ENCODE data around the gene GRK5.

The GRK5 gene

GRCh38 chr10:119282446-119282845 lies 75.1 kb downstream of the GRK5 start:
- H3K23ac ChIP-seq (ENCODE audit: low read length): no peak overlapping the region
- WGBS (ENCODE audit: extremely low coverage, insufficient coverage, insufficient read length): no CpG with 5 or more reads among the region's 9 CpGs
- no peak overlapping the region for H3K4me2 ChIP-seq (ENCODE audit: low read length)
- H2AFZ ChIP-seq (ENCODE audit: insufficient read depth, low read length, poor library complexity): no peak overlapping the region
- H3K18ac ChIP-seq (ENCODE audit: low read length): no peak overlapping the region
- H3K27me3 ChIP-seq (ENCODE audit: insufficient read depth, low read length): no peaks in the 10 kb centered on the region
- no peak overlapping the region for H2BK12ac ChIP-seq (ENCODE audit: low read length)
- H3K79me2 ChIP-seq (ENCODE audit: control insufficient read depth, insufficient read depth, low read length, poor library complexity): no peaks in the 10 kb centered on the region
- no peak overlapping the region for H2BK120ac ChIP-seq (ENCODE audit: insufficient read depth, low read length, poor library complexity)
- H3K36me3 ChIP-seq (ENCODE audit: control insufficient read depth in 1 of 2, insufficient read depth in 2 of 2, low read length in 2 of 2): no peaks in the 10 kb centered on the region
- H2AK5ac ChIP-seq (ENCODE audit: low read length): no peak overlapping the region
- H3K9ac ChIP-seq (ENCODE audit: low read length): no peak overlapping the region
- peak overlapping the region; percentile 5 for H3K14ac ChIP-seq (ENCODE audit: low read length)
- H3K4ac ChIP-seq (ENCODE audit: low read depth, low read length): no peak overlapping the region
- H4K8ac ChIP-seq (ENCODE audit: low read depth, low read length): no peak overlapping the region
- H3K79me1 ChIP-seq (ENCODE audit: low read length): no peaks in the 10 kb centered on the region
- no peak overlapping the region for H3K4me3 ChIP-seq (ENCODE audit: low read depth, low read length)
- no peak overlapping the region for H4K12ac ChIP-seq (ENCODE audit: low read depth, low read length)
- H2BK5ac ChIP-seq (ENCODE audit: low read depth, low read length, poor library complexity): no peak overlapping the region
- no peak overlapping the region for H3K27ac ChIP-seq (ENCODE audit: low read depth, low read length)
- DNase-seq: no peak
- H3K9me3 ChIP-seq (ENCODE audit: insufficient read depth, low read depth, low read length): no peaks in the 10 kb centered on the region
- H3K4me1 ChIP-seq (ENCODE audit: control insufficient read depth in 1 of 2, insufficient read depth in 2 of 2, low read length in 2 of 2): no peaks in the 10 kb centered on the region
- no peak overlapping the region for H4K91ac ChIP-seq (ENCODE audit: low read depth, low read length)

- H3K79me1 ChIP-seq (ENCODE audit: low read length): no peaks in the 10 kb centered on the region
- H2BK12ac ChIP-seq (ENCODE audit: low read length): no peak overlapping the region
- no peak overlapping the region for H2BK5ac ChIP-seq (ENCODE audit: low read depth, low read length, poor library complexity)
- WGBS (ENCODE audit: extremely low coverage, insufficient coverage, insufficient read length): no CpG with 5 or more reads among the region's 5 CpGs
- H4K8ac ChIP-seq (ENCODE audit: low read depth, low read length): no peak overlapping the region
- H3K14ac ChIP-seq (ENCODE audit: low read length): no peak overlapping the region
- H3K4me1 ChIP-seq (ENCODE audit: control insufficient read depth in 1 of 2, insufficient read depth in 2 of 2, low read length in 2 of 2): peaks cover 0 to under 1% of the 10 kb centered on the region in 2 experiments
- no peaks in the 10 kb centered on the region for H3K27me3 ChIP-seq (ENCODE audit: insufficient read depth, low read length)
- no peak overlapping the region for H3K4ac ChIP-seq (ENCODE audit: low read depth, low read length)
- H2BK120ac ChIP-seq (ENCODE audit: insufficient read depth, low read length, poor library complexity): no peak overlapping the region
- no peak overlapping the region for H3K18ac ChIP-seq (ENCODE audit: low read length)
- DNase-seq: no peak
- H2AK5ac ChIP-seq (ENCODE audit: low read length): no peak overlapping the region
- no peaks in the 10 kb centered on the region for H3K9me3 ChIP-seq (ENCODE audit: insufficient read depth, low read depth, low read length)
- no peak overlapping the region for H4K91ac ChIP-seq (ENCODE audit: low read depth, low read length)
- no peak overlapping the region for H4K12ac ChIP-seq (ENCODE audit: low read depth, low read length)
- H3K23ac ChIP-seq (ENCODE audit: low read length): no peak overlapping the region
- H3K36me3 ChIP-seq (ENCODE audit: control insufficient read depth in 1 of 2, insufficient read depth in 2 of 2, low read length in 2 of 2): no peaks in the 10 kb centered on the region
- H3K27ac ChIP-seq (ENCODE audit: low read depth, low read length): no peak overlapping the region
- no peak overlapping the region for H2AFZ ChIP-seq (ENCODE audit: insufficient read depth, low read length, poor library complexity)
- H3K4me2 ChIP-seq (ENCODE audit: low read length): no peak overlapping the region
- no peaks in the 10 kb centered on the region for H3K79me2 ChIP-seq (ENCODE audit: control insufficient read depth, insufficient read depth, low read length, poor library complexity)
- no peak overlapping the region for H3K4me3 ChIP-seq (ENCODE audit: low read depth, low read length)
- no peak overlapping the region for H3K9ac ChIP-seq (ENCODE audit: low read length)
Measured at GRCh38 chr10:119283387-119283786, 76.0 kb downstream of the GRK5 start.

GRCh38 chr10:119283818-119284217 lies 76.4 kb downstream of the GRK5 start:
- H3K4me3 ChIP-seq (ENCODE audit: low read depth, low read length): no peak overlapping the region
- H4K8ac ChIP-seq (ENCODE audit: low read depth, low read length): no peak overlapping the region
- no peak overlapping the region for H3K23ac ChIP-seq (ENCODE audit: low read length)
- no peak overlapping the region for H4K12ac ChIP-seq (ENCODE audit: low read depth, low read length)
- no peak overlapping the region for H3K4me2 ChIP-seq (ENCODE audit: low read length)
- H3K79me1 ChIP-seq (ENCODE audit: low read length): no peaks in the 10 kb centered on the region
- H3K4ac ChIP-seq (ENCODE audit: low read depth, low read length): no peak overlapping the region
- no peak overlapping the region for H2BK5ac ChIP-seq (ENCODE audit: low read depth, low read length, poor library complexity)
- DNase-seq: no peak
- H2BK12ac ChIP-seq (ENCODE audit: low read length): no peak overlapping the region
- H3K14ac ChIP-seq (ENCODE audit: low read length): no peak overlapping the region
- H2AFZ ChIP-seq (ENCODE audit: insufficient read depth, low read length, poor library complexity): no peak overlapping the region
- H3K9me3 ChIP-seq (ENCODE audit: insufficient read depth, low read depth, low read length): no peaks in the 10 kb centered on the region
- H4K91ac ChIP-seq (ENCODE audit: low read depth, low read length): no peak overlapping the region
- H3K79me2 ChIP-seq (ENCODE audit: control insufficient read depth, insufficient read depth, low read length, poor library complexity): no peaks in the 10 kb centered on the region
- H3K18ac ChIP-seq (ENCODE audit: low read length): no peak overlapping the region
- H3K4me1 ChIP-seq (ENCODE audit: control insufficient read depth in 1 of 2, insufficient read depth in 2 of 2, low read length in 2 of 2): peaks cover 0 to 4% of the 10 kb centered on the region in 2 experiments
- WGBS (ENCODE audit: extremely low coverage, insufficient coverage, insufficient read length): no CpG with 5 or more reads among the region's 5 CpGs
- H3K27ac ChIP-seq (ENCODE audit: low read depth, low read length): no peak overlapping the region
- H2BK120ac ChIP-seq (ENCODE audit: insufficient read depth, low read length, poor library complexity): no peak overlapping the region
- H3K27me3 ChIP-seq (ENCODE audit: insufficient read depth, low read length): no peaks in the 10 kb centered on the region
- no peak overlapping the region for H3K9ac ChIP-seq (ENCODE audit: low read length)
- H2AK5ac ChIP-seq (ENCODE audit: low read length): no peak overlapping the region
- H3K36me3 ChIP-seq (ENCODE audit: control insufficient read depth in 1 of 2, insufficient read depth in 2 of 2, low read length in 2 of 2): no peaks in the 10 kb centered on the region

- H4K91ac ChIP-seq (ENCODE audit: low read depth, low read length): no peak overlapping the region
- H3K4me2 ChIP-seq (ENCODE audit: low read length): no peak overlapping the region
- no peak overlapping the region for H2BK12ac ChIP-seq (ENCODE audit: low read length)
- no peak overlapping the region for H2BK120ac ChIP-seq (ENCODE audit: insufficient read depth, low read length, poor library complexity)
- H3K4me3 ChIP-seq (ENCODE audit: low read depth, low read length): no peak overlapping the region
- H3K4ac ChIP-seq (ENCODE audit: low read depth, low read length): no peak overlapping the region
- no peak overlapping the region for H4K8ac ChIP-seq (ENCODE audit: low read depth, low read length)
- peaks cover 2% of the 10 kb centered on the region for H3K79me1 ChIP-seq (ENCODE audit: low read length)
- H4K12ac ChIP-seq (ENCODE audit: low read depth, low read length): no peak overlapping the region
- DNase-seq: no peak
- H3K36me3 ChIP-seq (ENCODE audit: control insufficient read depth in 1 of 2, insufficient read depth in 2 of 2, low read length in 2 of 2): no peaks in the 10 kb centered on the region
- WGBS (ENCODE audit: extremely low coverage, insufficient coverage, insufficient read length): no CpG with 5 or more reads among the region's 7 CpGs
- no peak overlapping the region for H3K23ac ChIP-seq (ENCODE audit: low read length)
- no peak overlapping the region for H2BK5ac ChIP-seq (ENCODE audit: low read depth, low read length, poor library complexity)
- H3K18ac ChIP-seq (ENCODE audit: low read length): no peak overlapping the region
- no peak overlapping the region for H3K14ac ChIP-seq (ENCODE audit: low read length)
- no peak overlapping the region for H3K27ac ChIP-seq (ENCODE audit: low read depth, low read length)
- H2AK5ac ChIP-seq (ENCODE audit: low read length): no peak overlapping the region
- H3K9ac ChIP-seq (ENCODE audit: low read length): no peak overlapping the region
- no peaks in the 10 kb centered on the region for H3K79me2 ChIP-seq (ENCODE audit: control insufficient read depth, insufficient read depth, low read length, poor library complexity)
- peak overlapping the region; percentile 23 for H2AFZ ChIP-seq (ENCODE audit: insufficient read depth, low read length, poor library complexity)
- H3K4me1 ChIP-seq (ENCODE audit: control insufficient read depth in 1 of 2, insufficient read depth in 2 of 2, low read length in 2 of 2): peaks cover 5 to 9% of the 10 kb centered on the region in 2 experiments
- H3K27me3 ChIP-seq (ENCODE audit: insufficient read depth, low read length): no peaks in the 10 kb centered on the region
- H3K9me3 ChIP-seq (ENCODE audit: insufficient read depth, low read depth, low read length): no peaks in the 10 kb centered on the region
Measured at GRCh38 chr10:119284679-119285096, 77.3 kb downstream of the GRK5 start.
